Urinary bladder (tissue), 4 donors: ENCODE results near the gene LRRN2. TPM values are rescaled to one million over a fixed set of nuclear protein-coding genes. Genes with fewer than 3 reads are reported as not detected.

Source experiments
- DNase-seq: peaks from one replicate; pipeline ENCODE4 v3.0.0-alpha.2; 2015; ENCODE audit errors: extremely low spot score
- H3K27ac ChIP-seq: one replicate; pipeline ENCODE4 v1.5.1; 2013; ENCODE audit warnings: low read depth, mild to moderate bottlenecking, moderate library complexity
- H3K36me3 ChIP-seq: one replicate; pipeline ENCODE4 v1.6.1; 2013; ENCODE audit warnings: mild to moderate bottlenecking, moderate library complexity; ENCODE audit not compliant: insufficient read depth
- H3K4me1 ChIP-seq: one replicate; pipeline ENCODE4 v1.6.1; 2013; ENCODE audit warnings: mild to moderate bottlenecking, moderate library complexity; ENCODE audit not compliant: insufficient read depth
- H3K4me3 ChIP-seq: one replicate; pipeline ENCODE4 v1.5.1; 2013; ENCODE audit warnings: low read depth, low read length
- WGBS: extraction: QIAGEN DNeasy Blood & Tissue Kit; methylation state at CpG from one replicate; pipeline ENCODE4 v1.1.7; 2013; 5-methylcytosine and 5-hydroxymethylcytosine counted together
- polyA plus RNA-seq: library from polyadenylated mRNA; stranded (reverse); fragments of 200-250 nt; gene quantifications from one replicate; pipeline ENCODE4 v1.2.3, GENCODE V29; 2013
- total RNA-seq: library from RNA; depleted of rRNA; stranded (reverse); fragments of >200 nt; gene quantifications from one replicate; pipeline ENCODE4 v1.2.3, GENCODE V29; 2014
- donor health status: healthy with polysubstance abuse.
- donor health status: healthy.

Gene LRRN2
- total and polyA plus RNA-seq, 2 donors = 0.90 to 1.8 TPM

GRCh38 chr1:204706838-204707509, 21.4 kb upstream of the LRRN2 start:
- 62% methylated on average over 11 of the region's 11 CpGs for WGBS
- H3K27ac ChIP-seq = no peak overlapping the region
- H3K4me1 ChIP-seq = no peaks in the 10 kb centered on the region
- H3K36me3 ChIP-seq = no peaks in the 10 kb centered on the region
- DNase-seq = peak; percentile 18
- no peak overlapping the region for H3K4me3 ChIP-seq

GRCh38 chr1:204705888-204706837, 20.6 kb upstream of the LRRN2 start:
- DNase-seq = no peak
- no peak overlapping the region for H3K4me3 ChIP-seq
- H3K27ac ChIP-seq = no peak overlapping the region
- H3K4me1 ChIP-seq = no peaks in the 10 kb centered on the region
- no peaks in the 10 kb centered on the region for H3K36me3 ChIP-seq
- WGBS = 64% methylated on average over 11 of the region's 11 CpGs

GRCh38 chr1:204705493-204705811, 19.9 kb upstream of the LRRN2 start:
- H3K4me1 ChIP-seq = no peaks in the 10 kb centered on the region
- no peak overlapping the region for H3K27ac ChIP-seq
- H3K4me3 ChIP-seq = no peak overlapping the region
- no peak for DNase-seq
- no peaks in the 10 kb centered on the region for H3K36me3 ChIP-seq
- WGBS = 90% methylated on average over 5 of the region's 5 CpGs

GRCh38 chr1:204704794-204705492, 19.4 kb upstream of the LRRN2 start:
- no peak overlapping the region for H3K27ac ChIP-seq
- 91% methylated on average over 4 of the region's 4 CpGs for WGBS

GRCh38 chr1:204703826-204704612, 18.5 kb upstream of the LRRN2 start:
- H3K4me1 ChIP-seq = no peaks in the 10 kb centered on the region
- WGBS = 52% methylated on average over 16 of the region's 16 CpGs
- H3K4me3 ChIP-seq = no peak overlapping the region
- no peak overlapping the region for H3K27ac ChIP-seq
- DNase-seq = no peak
- H3K36me3 ChIP-seq = no peaks in the 10 kb centered on the region

More at GRCh38 chr1:204704794-204705492, 19.4 kb upstream of the LRRN2 start:
- H3K4me3 ChIP-seq = no peak overlapping the region
- H3K4me1 ChIP-seq = no peaks in the 10 kb centered on the region
- DNase-seq = no peak
- no peaks in the 10 kb centered on the region for H3K36me3 ChIP-seq

GRCh38 chr1:204703268-204703664, 17.7 kb upstream of the LRRN2 start:
- no peak for DNase-seq
- no peak overlapping the region for H3K4me3 ChIP-seq
- 18% methylated on average over 5 of the region's 5 CpGs for WGBS
- no peaks in the 10 kb centered on the region for H3K4me1 ChIP-seq
- no peak overlapping the region for H3K27ac ChIP-seq
- H3K36me3 ChIP-seq = no peaks in the 10 kb centered on the region

GRCh38 chr1:204702552-204703267, 17.2 kb upstream of the LRRN2 start:
- H3K27ac ChIP-seq = no peak overlapping the region
- WGBS = 59% methylated on average over 8 of the region's 8 CpGs
- no peak for DNase-seq

GRCh38 chr1:204701229-204701628, 15.7 kb upstream of the LRRN2 start:
- H3K4me3 ChIP-seq = no peak overlapping the region
- H3K36me3 ChIP-seq = no peaks in the 10 kb centered on the region
- 94% methylated on average over 3 of the region's 3 CpGs for WGBS
- no peak overlapping the region for H3K27ac ChIP-seq
- no peak for DNase-seq
- H3K4me1 ChIP-seq = no peaks in the 10 kb centered on the region

More at GRCh38 chr1:204702552-204703267, 17.2 kb upstream of the LRRN2 start:
- no peaks in the 10 kb centered on the region for H3K36me3 ChIP-seq
- H3K4me3 ChIP-seq = no peak overlapping the region
- H3K4me1 ChIP-seq = no peaks in the 10 kb centered on the region

GRCh38 chr1:204697893-204698292, 12.4 kb upstream of the LRRN2 start:
- no peaks in the 10 kb centered on the region for H3K36me3 ChIP-seq
- H3K4me1 ChIP-seq = no peaks in the 10 kb centered on the region
- H3K4me3 ChIP-seq = no peak overlapping the region
- no peak for DNase-seq
- H3K27ac ChIP-seq = no peak overlapping the region
- WGBS = 88% methylated on average over 5 of the region's 5 CpGs

- no peak overlapping the region for H3K27ac ChIP-seq
- no peaks in the 10 kb centered on the region for H3K36me3 ChIP-seq
- DNase-seq = no peak
- no peak overlapping the region for H3K4me3 ChIP-seq
- no peaks in the 10 kb centered on the region for H3K4me1 ChIP-seq
- whole genome bisulfite sequencing = 90% methylated on average over 17 of the region's 17 CpGs
Observed at GRCh38 chr1:204696606-204697005, 11.1 kb upstream of the LRRN2 start.

- Histone ChIP-seq H3K27ac (no peak overlapping the region), H3K36me3 (no peaks in the 10 kb centered on the region), H3K4me1 (no peaks in the 10 kb centered on the region), H3K4me3 (no peak overlapping the region)
- WGBS = 73% methylated on average over 5 of the region's 5 CpGs
- no peak for DNase-seq
Observed at GRCh38 chr1:204695692-204696091, 10.2 kb upstream of the LRRN2 start.

GRCh38 chr1:204694145-204694544, 8.6 kb upstream of the LRRN2 start:
- H3K4me1 ChIP-seq = no peaks in the 10 kb centered on the region
- 86% methylated on average over 7 of the region's 7 CpGs for WGBS
- H3K4me3 ChIP-seq = no peak overlapping the region
- no peaks in the 10 kb centered on the region for H3K36me3 ChIP-seq
- DNase-seq = no peak
- no peak overlapping the region for H3K27ac ChIP-seq
